OCI-LY1 (cell line): Measurements from ENCODE around the gene PEG3.

ENCODE experiments used
- H2AFZ ChIP-seq: fragments of 200-600 bp; sonication (generic), shearing (Covaris generic); 2 replicates; pipeline ENCODE4 v1.6.0; 2014; ENCODE audit warnings: antibody characterized with exemption, mild to moderate bottlenecking, low read length
- H3F3A ChIP-seq: fragments of 200-600 bp; sonication (generic), shearing (Covaris generic); 2 replicates; pipeline ENCODE4 v1.6.0; 2014; ENCODE audit warnings: mild to moderate bottlenecking, antibody characterized with exemption, low read length, moderate library complexity; ENCODE audit not compliant: insufficient read depth
- H3K27ac ChIP-seq: fragments of 200-600 bp; sonication (generic); 2 replicates; pipeline ENCODE4 v1.5.1; 2014; ENCODE audit warnings: low read length, mixed run types, mild to moderate bottlenecking, low read depth; ENCODE audit not compliant: poor library complexity, severe bottlenecking
- H3K27me3 ChIP-seq: fragments of 200-600 bp; sonication (generic); 2 replicates; pipeline ENCODE4 v1.6.0; 2014; ENCODE audit warnings: antibody characterized with exemption, mild to moderate bottlenecking, low read length, moderate library complexity; ENCODE audit not compliant: insufficient read depth
- H3K36me3 ChIP-seq: fragments of 200-600 bp; sonication (generic); 2 replicates; pipeline ENCODE4 v1.6.1; 2014; ENCODE audit warnings: mild to moderate bottlenecking, antibody characterized with exemption, low read length, moderate library complexity, mixed read lengths; ENCODE audit not compliant: insufficient read depth
- H3K4me1 ChIP-seq: fragments of 200-600 bp; sonication (generic); 2 replicates; pipeline ENCODE4 v1.5.1; 2014; ENCODE audit warnings: mild to moderate bottlenecking, low read length, moderate library complexity; ENCODE audit not compliant: insufficient read depth, severe bottlenecking
- H3K4me2 ChIP-seq: fragments of 200-600 bp; sonication (generic), shearing (Covaris generic); 2 replicates; pipeline ENCODE4 v1.6.1; 2014; ENCODE audit warnings: low read length
- H3K4me3 ChIP-seq: fragments of 200-600 bp; sonication (generic); 2 replicates; pipeline ENCODE4 v1.5.1; 2014; ENCODE audit warnings: low read length, low read depth, mild to moderate bottlenecking, mixed read lengths; ENCODE audit not compliant: poor library complexity, severe bottlenecking
- H3K79me2 ChIP-seq: fragments of 200-600 bp; shearing (Covaris generic); 2 replicates; pipeline ENCODE4 v1.6.1; 2016; ENCODE audit warnings: mixed run types, low read length, mixed read lengths; ENCODE audit not compliant: insufficient read depth
- H3K9ac ChIP-seq: fragments of 200-600 bp; sonication (generic), shearing (Covaris generic); 2 replicates; pipeline ENCODE4 v1.6.1; 2014; ENCODE audit warnings: mild to moderate bottlenecking, low read length, mixed read lengths
- H3K9me2 ChIP-seq: fragments of 200-600 bp; sonication (generic), shearing (Covaris generic); 2 replicates; pipeline ENCODE4 v1.6.1; 2014; ENCODE audit warnings: low read depth, mild to moderate bottlenecking, low read length, mixed read lengths
- H3K9me3 ChIP-seq: fragments of 200-600 bp; shearing (Covaris generic); 2 replicates; pipeline ENCODE4 v1.6.1; 2014; ENCODE audit warnings: low read length, mixed read lengths
- H4K20me1 ChIP-seq: fragments of 200-600 bp; sonication (generic), shearing (Covaris generic); 2 replicates; pipeline ENCODE4 v1.6.0; 2016; ENCODE audit warnings: mild to moderate bottlenecking, low read length; ENCODE audit not compliant: insufficient read depth
- EZH2 ChIP-seq: fragments of 200-600 bp; sonication (generic), shearing (Covaris generic); IDR thresholded peaks from 2 replicates; pipeline ENCODE4 v1.8.0; 2017; ENCODE audit warnings: borderline replicate concordance, mixed run types, mild to moderate bottlenecking, antibody characterized with exemption, low read length, moderate library complexity, mixed read lengths
- TF ChIP-seq, protein P1 (sequence below): fragments of 200-600 bp; sonication (generic), shearing (Covaris generic); IDR thresholded peaks from 2 replicates; pipeline ENCODE4 v1.5.1; 2017; ENCODE audit warnings: mild to moderate bottlenecking, antibody characterized with exemption, low read length, moderate library complexity, mixed read lengths

The PEG3 gene

DNA sequence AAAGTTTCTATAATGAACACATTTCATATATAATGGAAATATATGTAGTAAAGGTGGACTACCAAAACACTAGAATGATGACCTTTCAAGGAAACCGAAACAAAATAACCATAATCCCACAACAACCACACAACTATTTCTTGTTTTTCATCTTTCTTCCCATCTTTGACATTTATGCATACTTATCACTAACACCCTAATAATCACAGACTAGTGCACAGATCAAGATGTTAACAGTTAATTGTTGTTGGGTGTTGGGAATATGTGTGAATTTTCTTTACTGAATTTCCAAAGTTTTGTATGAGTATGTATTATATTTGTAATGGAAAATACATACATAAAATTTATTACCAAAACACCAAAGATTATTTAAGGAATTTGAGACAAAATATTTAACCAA is 30.3 kb downstream of the PEG3 start:
- TF ChIP-seq EZH2: no peak
- TF ChIP-seq, protein P1, sequence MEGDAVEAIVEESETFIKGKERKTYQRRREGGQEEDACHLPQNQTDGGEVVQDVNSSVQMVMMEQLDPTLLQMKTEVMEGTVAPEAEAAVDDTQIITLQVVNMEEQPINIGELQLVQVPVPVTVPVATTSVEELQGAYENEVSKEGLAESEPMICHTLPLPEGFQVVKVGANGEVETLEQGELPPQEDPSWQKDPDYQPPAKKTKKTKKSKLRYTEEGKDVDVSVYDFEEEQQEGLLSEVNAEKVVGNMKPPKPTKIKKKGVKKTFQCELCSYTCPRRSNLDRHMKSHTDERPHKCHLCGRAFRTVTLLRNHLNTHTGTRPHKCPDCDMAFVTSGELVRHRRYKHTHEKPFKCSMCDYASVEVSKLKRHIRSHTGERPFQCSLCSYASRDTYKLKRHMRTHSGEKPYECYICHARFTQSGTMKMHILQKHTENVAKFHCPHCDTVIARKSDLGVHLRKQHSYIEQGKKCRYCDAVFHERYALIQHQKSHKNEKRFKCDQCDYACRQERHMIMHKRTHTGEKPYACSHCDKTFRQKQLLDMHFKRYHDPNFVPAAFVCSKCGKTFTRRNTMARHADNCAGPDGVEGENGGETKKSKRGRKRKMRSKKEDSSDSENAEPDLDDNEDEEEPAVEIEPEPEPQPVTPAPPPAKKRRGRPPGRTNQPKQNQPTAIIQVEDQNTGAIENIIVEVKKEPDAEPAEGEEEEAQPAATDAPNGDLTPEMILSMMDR: no peak
- H3K4me2 ChIP-seq: no peak overlapping the region
- no peaks in the 10 kb centered on the region for H3K79me2 ChIP-seq
- H3K27me3 ChIP-seq: no peaks in the 10 kb centered on the region
- no peak overlapping the region for H2AFZ ChIP-seq
- H3K9me2 ChIP-seq: no peaks in the 10 kb centered on the region
- no peaks in the 10 kb centered on the region for H4K20me1 ChIP-seq
- H3K9ac ChIP-seq: no peak overlapping the region
- no peaks in the 10 kb centered on the region for H3K9me3 ChIP-seq
- no peaks in the 10 kb centered on the region for H3F3A ChIP-seq
- H3K4me3 ChIP-seq: no peak overlapping the region
- no peaks in the 10 kb centered on the region for H3K4me1 ChIP-seq
- H3K27ac ChIP-seq: no peak overlapping the region
- H3K36me3 ChIP-seq: no peaks in the 10 kb centered on the region

DNA sequence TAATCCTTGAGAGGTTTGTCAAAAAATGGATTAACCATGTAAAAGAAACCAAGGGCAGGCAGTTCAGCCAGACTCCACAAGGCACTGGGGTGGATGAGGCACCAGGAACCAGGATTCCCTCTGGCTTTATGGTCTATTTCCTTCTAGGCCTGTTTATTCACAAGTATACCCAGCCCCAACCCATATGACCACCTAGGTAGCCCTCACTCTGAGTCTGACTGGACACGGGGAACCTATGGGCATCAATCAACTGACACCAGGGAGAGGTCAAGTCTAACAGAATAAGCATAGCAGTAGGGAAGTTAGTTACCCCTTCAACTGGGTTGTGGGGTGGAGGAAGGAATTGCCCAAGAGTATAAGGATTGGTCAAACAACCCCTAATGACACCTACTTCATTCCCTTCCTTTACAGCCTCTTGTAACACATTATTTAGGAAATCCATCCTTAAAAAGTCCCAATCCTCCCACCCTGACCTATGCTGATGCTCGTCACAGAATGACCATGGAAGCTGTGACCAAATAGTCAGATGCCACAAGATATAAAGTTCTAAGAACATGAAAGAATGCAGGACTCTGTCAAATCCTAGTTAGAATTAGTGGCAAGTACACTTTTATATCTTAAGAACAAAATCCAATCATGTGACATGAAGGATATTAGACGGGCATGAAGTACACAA is 31.7 kb downstream of the PEG3 start:
- H3K4me3 ChIP-seq: no peak overlapping the region
- H3K27ac ChIP-seq: no peak overlapping the region
- H2AFZ ChIP-seq: no peak overlapping the region
- H3K9me3 ChIP-seq: 0 out of 2 replicates have a peak, but pooled peaks cover 2% of the 10 kb centered on the region
- no peak for TF ChIP-seq EZH2
- TF ChIP-seq, protein P1: no peak
- no peaks in the 10 kb centered on the region for H3F3A ChIP-seq
- H3K27me3 ChIP-seq: no peaks in the 10 kb centered on the region
- H3K4me1 ChIP-seq: no peaks in the 10 kb centered on the region
- H3K9me2 ChIP-seq: no peaks in the 10 kb centered on the region
- no peak overlapping the region for H3K9ac ChIP-seq
- H3K36me3 ChIP-seq: no peaks in the 10 kb centered on the region
- no peak overlapping the region for H3K4me2 ChIP-seq
- H4K20me1 ChIP-seq: no peaks in the 10 kb centered on the region
- H3K79me2 ChIP-seq: no peaks in the 10 kb centered on the region

DNA sequence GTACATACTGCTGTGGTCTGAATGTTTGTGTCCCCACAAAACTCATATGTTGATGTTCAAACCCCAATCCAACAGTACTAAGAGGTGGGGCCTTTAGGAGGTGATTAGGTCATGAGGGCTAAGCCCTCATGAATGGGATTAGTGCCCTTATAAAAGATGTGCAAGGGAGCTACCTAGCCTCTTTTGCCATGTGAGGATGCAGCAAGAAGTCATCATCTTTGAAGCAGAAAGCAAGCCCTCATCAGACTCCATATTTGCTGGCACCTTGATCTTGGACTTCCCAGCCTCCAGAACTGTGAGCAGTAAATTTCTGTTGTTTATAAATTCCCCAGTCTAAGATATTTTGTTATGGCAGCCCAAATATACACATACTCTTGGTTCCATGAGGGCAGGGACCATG is 33.9 kb downstream of the PEG3 start:
- H3K79me2 ChIP-seq: no peaks in the 10 kb centered on the region

More for the DNA sequence above, 33.9 kb downstream of the PEG3 start:
- no peak overlapping the region for H3K4me2 ChIP-seq
- no peaks in the 10 kb centered on the region for H3K27me3 ChIP-seq
- H3K9me2 ChIP-seq: no peaks in the 10 kb centered on the region
- H3F3A ChIP-seq: no peaks in the 10 kb centered on the region
- no peak for TF ChIP-seq EZH2
- TF ChIP-seq, protein P1: no peak
- H3K27ac ChIP-seq: no peak overlapping the region
- no peak overlapping the region for H2AFZ ChIP-seq
- no peak overlapping the region for H3K4me3 ChIP-seq
- no peaks in the 10 kb centered on the region for H3K4me1 ChIP-seq
- no peaks in the 10 kb centered on the region for H4K20me1 ChIP-seq
- no peaks in the 10 kb centered on the region for H3K36me3 ChIP-seq
- H3K9me3 ChIP-seq: 0 out of 2 replicates have a peak, but pooled peaks cover 2% of the 10 kb centered on the region
- H3K9ac ChIP-seq: no peak overlapping the region
